T-cell (primary cell): ENCODE results near the gene CFAP46. TPM values are rescaled to one million over a fixed set of nuclear protein-coding genes. Genes with fewer than 3 reads are reported as not detected.

Experiments
- ATAC-seq, 4 experiments: fragments of 200-7000 bp in 3 of 4; fragments of 150-1000 bp in 1 of 4; cut with Tn5 transposase; replicated peaks in 1 of 4; 1 replicate in 3 of 4; 2 replicates in 1 of 4; pipeline ENCODE4 v1.10.0; 2021; ENCODE audit warnings: moderate library complexity in 3 of 4, mild to moderate bottlenecking in 2 of 4, moderate number of reproducible peaks in 1 of 4
- CTCF ChIA-PET, 2 donors: fragments of 300-600 bp; sonication (Branson Sonifier 250); formaldehyde crosslinking; loops; one replicate each; lab custom pipeline; 2022; ENCODE audit warnings: antibody characterized with exemption in 2 of 2; lab: Charles Lee
- POLR2A ChIA-PET, 2 donors: fragments of 300-600 bp; sonication (Branson Sonifier 250); formaldehyde crosslinking; loops; one replicate each; lab custom pipeline; 2022; ENCODE audit warnings: antibody characterized with exemption in 2 of 2; lab: Charles Lee
- DNase-seq, 35 experiments: peaks; one replicate each; pipeline versions ENCODE4 v3.0.0 to v3.0.0-alpha.2; 2013 to 2023
- H3K27ac ChIP-seq: one replicate; pipeline ENCODE4 v1.5.1; 2013; ENCODE audit warnings: low read length
- H3K27me3 ChIP-seq, 2 experiments: replicated peaks in 1 of 2; 1 replicate in 1 of 2; 2 replicates in 1 of 2; pipeline versions ENCODE4 v1.6.1 to v1.7.0; 2013; ENCODE audit warnings: low read length in 1 of 2, mixed read lengths in 1 of 2; ENCODE audit not compliant: control insufficient read depth in 2 of 2, insufficient read depth in 2 of 2; ENCODE audit errors: extremely low read depth in 1 of 2
- H3K36me3 ChIP-seq, 2 donors: 1 replicate in 1 of 2; 2 replicates in 1 of 2; pipeline versions ENCODE4 v1.6.1 to v1.7.0; 2013; ENCODE audit warnings: low read length in 1 of 2; ENCODE audit not compliant: control insufficient read depth in 2 of 2, insufficient read depth in 1 of 2; ENCODE audit errors: extremely low read depth in 1 of 2
- H3K4me1 ChIP-seq, 2 experiments: 1 replicate in 1 of 2; 2 replicates in 1 of 2; pipeline versions ENCODE4 v1.6.1 to v1.7.0; 2013; ENCODE audit warnings: low read length in 2 of 2, mixed read lengths in 1 of 2; ENCODE audit not compliant: insufficient read depth in 2 of 2, control insufficient read depth in 1 of 2; ENCODE audit errors: extremely low read depth in 1 of 2
- H3K4me3 ChIP-seq, 2 donors: 1 replicate in 1 of 2; 2 replicates in 1 of 2; pipeline versions ENCODE4 v1.5.1 to v1.7.0; 2013; ENCODE audit warnings: mild to moderate bottlenecking in 2 of 2, low read length in 1 of 2, moderate library complexity in 1 of 2; ENCODE audit not compliant: control insufficient read depth in 1 of 2; ENCODE audit errors: extremely low read depth in 1 of 2
- H3K9me3 ChIP-seq: 2 replicates; pipeline ENCODE4 v1.7.0; 2013
- H3K27ac Mint-ChIP-seq, 2 donors: one replicate each; pipeline ENCODE4 v1.8.0; 2020 to 2021; ENCODE audit warnings: mild to moderate bottlenecking in 2 of 2, mixed read lengths in 2 of 2
- H3K27me3 Mint-ChIP-seq, 2 donors: one replicate each; pipeline ENCODE4 v1.8.0; 2021 to 2022; ENCODE audit warnings: mixed read lengths in 2 of 2
- H3K36me3 Mint-ChIP-seq: one replicate; pipeline ENCODE4 v1.8.0; 2021; ENCODE audit warnings: mixed read lengths
- H3K4me1 Mint-ChIP-seq, 3 donors: one replicate each; pipeline ENCODE4 v1.8.0; 2020 to 2022; ENCODE audit warnings: mixed read lengths in 3 of 3, mild to moderate bottlenecking in 1 of 3
- H3K4me3 Mint-ChIP-seq, 3 donors: one replicate each; pipeline ENCODE4 v1.8.0; 2020 to 2022; ENCODE audit warnings: mild to moderate bottlenecking in 3 of 3, mixed read lengths in 3 of 3, moderate library complexity in 3 of 3
- H3K9me3 Mint-ChIP-seq, 3 donors: one replicate each; pipeline ENCODE4 v1.8.0; 2020 to 2022; ENCODE audit warnings: mixed read lengths in 3 of 3
- WGBS: methylation state at CpG from one replicate; pipeline ENCODE4 v1.1.5; 2013; ENCODE audit warnings: missing lambda C conversion rate; ENCODE audit not compliant: insufficient coverage; 5-methylcytosine and 5-hydroxymethylcytosine counted together
- total RNA-seq, 35 experiments: library from RNA in 6 of 35; stranded (reverse) in 6 of 35; fragments of 120-200 nt in 1 of 35; gene quantifications; one replicate each; pipeline versions ENCODE4 v1.2.1 to v1.2.4 and lab custom pipeline; 2013 to 2026

The CFAP46 gene
- total RNA-seq, 5 donors from 2014 or later (not counting 1 experiment from before 2014, with no cell fraction given) = not detected

- 96% methylated on average over 34 of the region's 45 CpGs for WGBS
- no peaks in the 10 kb centered on the region for H3K9me3 Mint-ChIP-seq
- H3K27me3 Mint-ChIP-seq = no peaks in the 10 kb centered on the region
- no peaks in the 10 kb centered on the region for H3K4me1 ChIP-seq
- no peak overlapping the region for H3K27ac Mint-ChIP-seq
- DNase-seq = no peak
- no peak overlapping the region for H3K4me3 Mint-ChIP-seq
- H3K9me3 ChIP-seq = no peaks in the 10 kb centered on the region
- ATAC-seq = no peak
- H3K36me3 ChIP-seq = peaks cover 11 to 17% of the 10 kb centered on the region in 2 donors
- H3K27ac ChIP-seq = no peak overlapping the region
- H3K27me3 ChIP-seq = peaks cover 0 to 7% of the 10 kb centered on the region in 2 experiments
- H3K36me3 Mint-ChIP-seq = peaks cover 36% of the 10 kb centered on the region
- ChIA-PET CTCF (no interaction called here), POLR2A (no interaction called here)
- H3K4me3 ChIP-seq = no peak overlapping the region
- peaks cover 0 to 1% (median 0%) of the 10 kb centered on the region in 3 donors for H3K4me1 Mint-ChIP-seq
These were observed 172.0 kb downstream of the CFAP46 start for GRCh38 chr10:132770061-132771021.

GRCh38 chr10:132768346-132769248 lies 173.8 kb downstream of the CFAP46 start:
- H3K36me3 Mint-ChIP-seq = peaks cover 37% of the 10 kb centered on the region
- no peak overlapping the region for H3K4me3 Mint-ChIP-seq
- ChIA-PET POLR2A (no interaction called here), CTCF (no interaction called here)
- no peaks in the 10 kb centered on the region for H3K27me3 Mint-ChIP-seq
- H3K4me1 ChIP-seq = no peaks in the 10 kb centered on the region
- no peak overlapping the region for H3K4me3 ChIP-seq
- DNase-seq (no peak), ATAC-seq (no peak)
- H3K4me1 Mint-ChIP-seq = peaks cover 0 to 1% (median 0%) of the 10 kb centered on the region in 3 donors
- H3K27me3 ChIP-seq = no peaks in the 10 kb centered on the region
- no peaks in the 10 kb centered on the region for H3K9me3 Mint-ChIP-seq
- peaks cover 9 to 17% of the 10 kb centered on the region in 2 donors for H3K36me3 ChIP-seq
- H3K27ac ChIP-seq = no peak overlapping the region
- no peaks in the 10 kb centered on the region for H3K9me3 ChIP-seq
- 96% methylated on average over 36 of the region's 41 CpGs for WGBS
- H3K27ac Mint-ChIP-seq = no peak overlapping the region

- POLR2A ChIA-PET = no interaction called here
- Histone ChIP-seq H3K9me3 (no peaks in the 10 kb centered on the region), H3K27ac (no peak overlapping the region), H3K36me3 (peaks cover 9 to 17% of the 10 kb centered on the region in 2 donors), H3K4me1 (no peaks in the 10 kb centered on the region), H3K27me3 (no peaks in the 10 kb centered on the region), H3K4me3 (no peak overlapping the region)
- Mint-ChIP-seq H3K4me3 (no peak overlapping the region), H3K4me1 (peaks cover 0 to 9% (median 8%) of the 10 kb centered on the region in 3 donors), H3K27ac (no peak overlapping the region), H3K9me3 (no peaks in the 10 kb centered on the region), H3K27me3 (no peaks in the 10 kb centered on the region), H3K36me3 (peaks cover 35% of the 10 kb centered on the region)
- 93% methylated on average over 8 of the region's 13 CpGs for WGBS
- no peak for DNase-seq
- CTCF ChIA-PET = no interaction called here
- no peak for ATAC-seq
These were observed 176.1 kb downstream of the CFAP46 start for GRCh38 chr10:132766291-132766690.

GRCh38 chr10:132765435-132765834 lies 176.9 kb downstream of the CFAP46 start:
- CTCF ChIA-PET = no interaction called here
- Histone ChIP-seq H3K36me3 (peaks cover 9 to 17% of the 10 kb centered on the region in 2 donors), H3K9me3 (no peaks in the 10 kb centered on the region), H3K4me1 (no peaks in the 10 kb centered on the region), H3K4me3 (no peak overlapping the region), H3K27ac (no peak overlapping the region), H3K27me3 (no peaks in the 10 kb centered on the region)
- H3K9me3 Mint-ChIP-seq = no peaks in the 10 kb centered on the region
- DNase-seq (no peak), ATAC-seq (no peak)
- peaks cover 0 to 13% (median 12%) of the 10 kb centered on the region in 3 donors for H3K4me1 Mint-ChIP-seq
- WGBS = 83% methylated on average over 10 of the region's 11 CpGs
- POLR2A ChIA-PET = no interaction called here
- no peak overlapping the region for H3K4me3 Mint-ChIP-seq
- H3K27ac Mint-ChIP-seq = no peak overlapping the region
- H3K36me3 Mint-ChIP-seq = peaks cover 32% of the 10 kb centered on the region
- H3K27me3 Mint-ChIP-seq = no peaks in the 10 kb centered on the region

- 100% methylated on average over 8 of the region's 11 CpGs for WGBS
- Histone ChIP-seq H3K27me3 (no peaks in the 10 kb centered on the region), H3K4me3 (no peak overlapping the region), H3K36me3 (peaks cover 9 to 15% of the 10 kb centered on the region in 2 donors), H3K9me3 (no peaks in the 10 kb centered on the region), H3K4me1 (no peaks in the 10 kb centered on the region), H3K27ac (no peak overlapping the region)
- ChIA-PET CTCF (no interaction called here), POLR2A (no interaction called here)
- ATAC-seq (no peak), DNase-seq (no peak)
- Mint-ChIP-seq H3K4me1 (peaks cover 0 to 13% (median 12%) of the 10 kb centered on the region in 3 donors), H3K9me3 (no peaks in the 10 kb centered on the region), H3K4me3 (no peak overlapping the region), H3K27me3 (no peaks in the 10 kb centered on the region), H3K27ac (no peak overlapping the region), H3K36me3 (peaks cover 28% of the 10 kb centered on the region)
These were observed 178.3 kb downstream of the CFAP46 start for GRCh38 chr10:132764108-132764507.

DNA sequence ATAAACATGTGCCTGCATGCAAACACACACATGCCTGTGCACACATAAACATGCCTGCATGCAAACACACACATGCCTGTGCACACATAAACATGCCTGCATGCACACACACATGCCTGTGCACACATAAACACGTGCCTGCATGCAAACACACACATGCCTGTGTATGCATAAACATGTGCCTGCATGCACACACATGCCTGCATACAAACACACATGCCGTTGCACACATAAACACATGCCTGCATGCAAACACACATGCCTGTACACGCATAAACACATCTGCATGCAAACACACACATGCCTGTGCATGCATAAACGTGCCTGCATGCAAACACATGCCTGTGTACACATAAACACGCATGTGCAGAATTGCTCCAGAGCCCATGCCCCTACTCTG lies 178.8 kb downstream of the CFAP46 start:
- Histone ChIP-seq H3K27me3 (no peaks in the 10 kb centered on the region), H3K4me3 (no peak overlapping the region), H3K4me1 (no peaks in the 10 kb centered on the region), H3K36me3 (peaks cover 8 to 10% of the 10 kb centered on the region in 2 donors), H3K9me3 (no peaks in the 10 kb centered on the region), H3K27ac (no peak overlapping the region)
- Mint-ChIP-seq H3K4me1 (peaks cover 0 to 13% (median 12%) of the 10 kb centered on the region in 3 donors), H3K27ac (no peak overlapping the region), H3K4me3 (no peak overlapping the region), H3K36me3 (peaks cover 23% of the 10 kb centered on the region), H3K27me3 (no peaks in the 10 kb centered on the region), H3K9me3 (no peaks in the 10 kb centered on the region)
- ATAC-seq = no peak
- no peak for DNase-seq
- 89% methylated on average over 5 of the region's 5 CpGs for WGBS
- POLR2A ChIA-PET = no interaction called here
- CTCF ChIA-PET = no interaction called here
